Activated T-helper 17 cell treated with anti-CD3 and anti-CD28 coated beads, Interleukin-2, amount 50 U/mL, for 72 hours (primary cell): ENCODE measurements around the gene ZMYM4. TPM values are rescaled to one million over a fixed set of nuclear protein-coding genes. Genes with fewer than 3 reads are reported as not detected.
"Not testable (repeated sequence)": the region's sequence is repeated elsewhere in the genome, so short reads cannot be mapped to it uniquely, and the experiment has no call there.

Source experiments
- ATAC-seq: fragments of 150-1000 bp; cut with Tn5 transposase; replicated peaks from 2 replicates; pipeline ENCODE4 v1.10.0; 2021; ENCODE audit warnings: mild to moderate bottlenecking, moderate library complexity
- H3K27ac Mint-ChIP-seq: one replicate; pipeline ENCODE4 v1.8.0; 2022; ENCODE audit warnings: mixed read lengths
- H3K27me3 Mint-ChIP-seq: one replicate; pipeline ENCODE4 v1.8.0; 2022; ENCODE audit warnings: mixed read lengths
- H3K36me3 Mint-ChIP-seq: one replicate; pipeline ENCODE4 v1.8.0; 2022; ENCODE audit warnings: low read depth, mild to moderate bottlenecking, mixed read lengths
- H3K4me1 Mint-ChIP-seq: one replicate; pipeline ENCODE4 v1.8.0; 2022; ENCODE audit warnings: mixed read lengths
- H3K4me3 Mint-ChIP-seq: one replicate; pipeline ENCODE4 v1.8.0; 2022; ENCODE audit warnings: mild to moderate bottlenecking, mixed read lengths
- H3K9me3 Mint-ChIP-seq: one replicate; pipeline ENCODE4 v1.8.0; 2022; ENCODE audit warnings: mixed read lengths
- total RNA-seq, 2 donors: library from RNA; stranded (reverse); gene quantifications; one replicate each; pipeline ENCODE4 v1.2.3, GENCODE V29; 2022

The ZMYM4 gene
- total RNA-seq, 2 donors from 2014 or later = 21.4 to 29.3 TPM

GRCh38 chr1:35379317-35380000, 111.0 kb downstream of the ZMYM4 start:
- Mint-ChIP-seq H3K9me3 (no peaks in the 10 kb centered on the region), H3K4me3 (no peak overlapping the region), H3K4me1 (no peaks in the 10 kb centered on the region), H3K36me3 (peaks cover 3% of the 10 kb centered on the region), H3K27me3 (no peaks in the 10 kb centered on the region), H3K27ac (no peak overlapping the region)
- no peak for ATAC-seq

DNA sequence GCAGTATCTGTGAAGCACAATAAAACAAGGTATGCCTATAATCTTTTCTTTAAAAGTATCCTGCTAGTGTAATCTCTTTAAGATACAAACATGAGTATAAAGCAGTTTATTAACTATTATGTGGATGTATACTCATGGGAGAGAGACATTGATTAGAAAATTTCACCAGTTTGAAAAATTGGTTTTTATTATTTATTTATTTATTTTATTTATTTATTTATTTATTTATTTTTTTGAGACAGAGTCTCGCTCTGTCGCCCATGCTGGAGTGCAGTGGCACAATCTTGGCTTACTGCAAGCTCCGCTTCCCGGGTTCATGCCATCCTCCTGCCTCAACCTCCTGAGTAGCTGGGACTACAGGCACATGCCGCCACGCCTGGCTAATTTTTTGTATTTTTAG, 111.6 kb downstream of the ZMYM4 start:
- not testable (repeated sequence) for H3K9me3 Mint-ChIP-seq, H3K27ac Mint-ChIP-seq, H3K36me3 Mint-ChIP-seq, H3K4me1 Mint-ChIP-seq, ATAC-seq, H3K4me3 Mint-ChIP-seq, H3K27me3 Mint-ChIP-seq

GRCh38 chr1:35382107-35382506, 113.6 kb downstream of the ZMYM4 start:
- no peak overlapping the region for H3K27ac Mint-ChIP-seq
- H3K4me1 Mint-ChIP-seq = no peaks in the 10 kb centered on the region
- peaks cover 22% of the 10 kb centered on the region for H3K36me3 Mint-ChIP-seq
- ATAC-seq = no peak
- no peaks in the 10 kb centered on the region for H3K27me3 Mint-ChIP-seq
- H3K4me3 Mint-ChIP-seq = no peak overlapping the region
- no peaks in the 10 kb centered on the region for H3K9me3 Mint-ChIP-seq

DNA sequence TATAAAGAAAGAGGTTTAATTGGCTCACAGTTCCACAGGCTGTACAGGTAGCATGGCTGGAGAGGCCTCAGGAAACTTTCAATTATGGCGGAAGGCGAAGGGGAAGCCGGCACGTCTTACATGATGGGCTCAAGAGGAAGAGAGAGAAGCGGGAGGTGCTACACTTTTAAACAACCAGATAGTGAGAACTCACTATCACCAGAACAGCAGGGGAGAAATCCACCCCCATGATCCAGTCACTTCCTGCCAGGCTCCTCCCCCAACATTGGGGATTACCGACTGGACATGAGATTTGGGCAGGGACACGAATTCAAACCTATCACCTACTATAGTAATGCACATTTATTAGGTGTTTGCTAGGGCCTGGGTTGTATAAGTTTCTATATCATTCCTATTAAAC, 117.8 kb downstream of the ZMYM4 start:
- Mint-ChIP-seq H3K27me3 (no peaks in the 10 kb centered on the region), H3K27ac (no peak overlapping the region), H3K4me1 (no peaks in the 10 kb centered on the region), H3K4me3 (no peak overlapping the region), H3K36me3 (peaks cover 54% of the 10 kb centered on the region), H3K9me3 (no peaks in the 10 kb centered on the region)
- ATAC-seq = no peak

- Mint-ChIP-seq H3K4me1 (no peaks in the 10 kb centered on the region), H3K27ac (no peak overlapping the region), H3K36me3 (peaks cover 56% of the 10 kb centered on the region), H3K9me3 (no peaks in the 10 kb centered on the region), H3K27me3 (no peaks in the 10 kb centered on the region), H3K4me3 (no peak overlapping the region)
- no peak for ATAC-seq
Observed at GRCh38 chr1:35386959-35387358, 118.5 kb downstream of the ZMYM4 start.

GRCh38 chr1:35390600-35391494, 122.3 kb downstream of the ZMYM4 start:
- H3K9me3 Mint-ChIP-seq = no peaks in the 10 kb centered on the region
- H3K4me1 Mint-ChIP-seq = no peaks in the 10 kb centered on the region
- H3K36me3 Mint-ChIP-seq = peaks cover 77% of the 10 kb centered on the region
- H3K27me3 Mint-ChIP-seq = no peaks in the 10 kb centered on the region
- no peak for ATAC-seq
- H3K4me3 Mint-ChIP-seq = no peak overlapping the region
- no peak overlapping the region for H3K27ac Mint-ChIP-seq

GRCh38 chr1:35394386-35394785, 125.9 kb downstream of the ZMYM4 start:
- Mint-ChIP-seq H3K27ac (no peak overlapping the region), H3K4me1 (no peaks in the 10 kb centered on the region), H3K36me3 (peaks cover 82% of the 10 kb centered on the region), H3K9me3 (no peaks in the 10 kb centered on the region), H3K27me3 (no peaks in the 10 kb centered on the region), H3K4me3 (no peak overlapping the region)
- no peak for ATAC-seq

DNA sequence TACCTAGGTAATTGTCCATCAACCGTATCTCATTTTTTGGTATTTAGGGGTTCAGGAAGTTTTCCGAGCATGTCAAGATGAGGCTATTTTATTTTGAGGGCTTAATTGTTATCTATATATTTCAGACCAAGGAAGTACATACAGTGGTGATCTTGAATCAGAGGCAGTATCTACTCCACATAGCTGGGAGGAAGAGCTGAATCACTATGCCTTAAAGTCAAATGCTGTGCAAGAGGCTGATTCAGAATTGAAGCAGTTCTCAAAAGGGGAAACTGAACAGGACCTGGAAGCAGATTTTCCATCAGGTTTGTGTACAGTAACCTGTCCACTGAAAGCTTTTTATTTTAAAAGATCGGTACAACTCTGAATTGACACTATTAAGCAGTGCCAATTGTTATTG, 130.2 kb downstream of the ZMYM4 start:
- H3K4me1 Mint-ChIP-seq = no peaks in the 10 kb centered on the region
- H3K27me3 Mint-ChIP-seq = no peaks in the 10 kb centered on the region
- peaks cover 77% of the 10 kb centered on the region for H3K36me3 Mint-ChIP-seq
- H3K27ac Mint-ChIP-seq = peak overlapping the region; percentile 37
- H3K4me3 Mint-ChIP-seq = no peak overlapping the region
- ATAC-seq = peak; percentile 87
- no peaks in the 10 kb centered on the region for H3K9me3 Mint-ChIP-seq

DNA sequence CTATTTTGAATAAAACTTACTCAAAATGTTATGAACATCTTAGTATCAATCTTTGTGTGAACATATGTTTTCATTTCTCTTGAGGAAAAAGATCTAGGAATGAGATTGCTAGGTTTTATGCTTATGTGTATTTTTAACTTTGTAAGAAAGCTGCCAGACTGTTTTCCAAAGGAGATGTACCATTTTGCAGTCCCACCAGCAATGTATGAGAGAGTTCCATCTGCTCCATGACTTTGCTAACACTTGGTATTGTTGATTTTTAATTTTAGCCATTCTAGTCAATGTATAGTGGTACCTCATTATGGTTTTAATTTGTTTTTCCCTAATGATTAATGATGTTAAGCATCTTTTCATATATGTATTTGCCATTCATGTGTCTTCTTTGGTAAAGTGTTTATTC, 132.5 kb downstream of the ZMYM4 start:
- Mint-ChIP-seq H3K36me3 (peaks cover 72% of the 10 kb centered on the region), H3K4me3 (no peak overlapping the region), H3K4me1 (no peaks in the 10 kb centered on the region), H3K27ac (no peak overlapping the region), H3K9me3 (no peaks in the 10 kb centered on the region), H3K27me3 (no peaks in the 10 kb centered on the region)
- ATAC-seq = no peak

DNA sequence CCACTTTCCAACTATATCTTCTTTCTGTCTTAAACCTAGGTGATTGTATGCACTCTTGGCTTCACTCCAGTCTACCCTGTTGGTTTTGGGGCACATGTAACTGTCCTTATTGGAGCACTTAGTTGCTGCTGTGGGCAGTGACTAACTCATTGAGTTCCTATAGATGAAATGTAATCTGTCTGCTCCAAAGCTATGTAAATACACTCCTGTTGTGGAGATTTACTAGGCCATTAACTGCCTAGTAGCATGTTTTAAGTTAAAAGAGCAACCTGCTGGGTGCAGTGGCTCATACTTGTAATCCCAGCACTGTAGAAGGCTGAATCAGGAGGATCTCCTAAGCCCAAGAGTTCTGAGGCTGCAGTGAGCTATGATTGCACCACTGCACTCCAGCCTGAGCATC, 137.6 kb downstream of the ZMYM4 start:
- H3K4me3 Mint-ChIP-seq = no peak overlapping the region
- no peaks in the 10 kb centered on the region for H3K9me3 Mint-ChIP-seq
- peaks cover 3% of the 10 kb centered on the region for H3K4me1 Mint-ChIP-seq
- no peaks in the 10 kb centered on the region for H3K27me3 Mint-ChIP-seq
- no peak overlapping the region for H3K27ac Mint-ChIP-seq
- H3K36me3 Mint-ChIP-seq = peaks cover 74% of the 10 kb centered on the region
- ATAC-seq = no peak

GRCh38 chr1:35407743-35408142, 139.2 kb downstream of the ZMYM4 start:
- Mint-ChIP-seq H3K4me3 (no peak overlapping the region), H3K27ac (no peak overlapping the region), H3K27me3 (no peaks in the 10 kb centered on the region), H3K4me1 (peaks cover 3% of the 10 kb centered on the region), H3K9me3 (no peaks in the 10 kb centered on the region), H3K36me3 (peaks cover 70% of the 10 kb centered on the region)
- no peak for ATAC-seq

GRCh38 chr1:35408925-35409324, 140.4 kb downstream of the ZMYM4 start:
- H3K27me3 Mint-ChIP-seq = no peaks in the 10 kb centered on the region
- peaks cover 72% of the 10 kb centered on the region for H3K36me3 Mint-ChIP-seq
- no peaks in the 10 kb centered on the region for H3K9me3 Mint-ChIP-seq
- H3K4me1 Mint-ChIP-seq = peaks cover 3% of the 10 kb centered on the region
- H3K4me3 Mint-ChIP-seq = no peak overlapping the region
- H3K27ac Mint-ChIP-seq = no peak overlapping the region
- ATAC-seq = no peak

DNA sequence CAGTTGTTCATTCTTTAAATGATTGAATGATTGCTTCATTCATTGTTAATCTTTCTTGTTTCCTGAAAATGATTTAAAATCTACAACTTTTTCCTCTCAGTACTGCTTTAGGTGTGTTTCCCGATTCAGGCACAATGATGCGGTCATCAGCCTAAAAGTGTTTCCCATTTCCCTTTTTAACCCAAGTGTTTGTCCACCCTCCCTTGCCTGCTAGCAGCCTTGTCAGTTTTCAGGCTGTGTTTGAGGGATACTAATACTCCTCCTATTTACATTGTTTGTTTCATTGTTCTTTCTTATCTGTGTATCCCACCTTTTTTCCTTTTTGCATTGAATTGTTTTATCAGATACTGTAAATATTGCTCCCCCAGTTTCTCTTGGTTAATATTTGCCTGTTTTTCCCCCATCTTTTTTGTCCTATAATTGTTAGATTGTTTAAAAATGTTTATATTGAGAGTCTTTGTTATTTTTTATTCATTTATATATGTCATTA, 157.6 kb downstream of the ZMYM4 start:
- H3K36me3 Mint-ChIP-seq = peaks cover 18% of the 10 kb centered on the region
- peaks cover 12% of the 10 kb centered on the region for H3K4me1 Mint-ChIP-seq
- ATAC-seq = no peak
- no peaks in the 10 kb centered on the region for H3K27me3 Mint-ChIP-seq
- H3K4me3 Mint-ChIP-seq = no peak overlapping the region
- no peaks in the 10 kb centered on the region for H3K9me3 Mint-ChIP-seq
- peak overlapping the region; percentile 74 for H3K27ac Mint-ChIP-seq

DNA sequence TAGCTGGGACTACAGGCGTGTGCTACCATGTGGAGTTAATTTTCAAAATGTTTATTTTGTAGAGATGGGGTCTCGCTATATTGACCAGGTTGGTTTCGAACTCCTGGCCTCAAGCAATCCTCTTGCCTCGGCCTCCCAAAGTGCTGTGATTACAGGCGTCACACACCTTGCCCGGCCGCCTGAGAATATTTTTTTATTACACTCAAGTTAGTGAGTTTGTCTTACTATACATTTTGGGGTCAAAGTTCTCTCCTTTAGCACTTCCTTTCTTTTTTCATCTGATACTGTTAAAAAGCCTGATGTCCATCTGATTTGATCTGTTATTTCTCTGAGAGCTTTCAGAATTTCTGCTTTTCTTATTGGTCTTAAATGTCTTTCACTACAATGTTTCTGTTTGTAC, 159.9 kb downstream of the ZMYM4 start:
- ATAC-seq = no peak
- peaks cover 27% of the 10 kb centered on the region for H3K4me1 Mint-ChIP-seq
- peaks cover 4% of the 10 kb centered on the region for H3K9me3 Mint-ChIP-seq
- H3K27ac Mint-ChIP-seq = peak overlapping the region; percentile 76
- H3K27me3 Mint-ChIP-seq = no peaks in the 10 kb centered on the region
- H3K36me3 Mint-ChIP-seq = peaks cover 24% of the 10 kb centered on the region
- no peak overlapping the region for H3K4me3 Mint-ChIP-seq

GRCh38 chr1:35430762-35431161, 162.3 kb downstream of the ZMYM4 start:
- H3K4me1 Mint-ChIP-seq = peaks cover 27% of the 10 kb centered on the region
- H3K4me3 Mint-ChIP-seq = peak overlapping the region; percentile 62
- ATAC-seq = peak; percentile 27
- H3K36me3 Mint-ChIP-seq = peaks cover 47% of the 10 kb centered on the region
- peak overlapping the region; percentile 95 for H3K27ac Mint-ChIP-seq
- peaks cover 4% of the 10 kb centered on the region for H3K9me3 Mint-ChIP-seq
- no peaks in the 10 kb centered on the region for H3K27me3 Mint-ChIP-seq
